GM23338 (cell line): ENCODE measurements around the gene HSPA12A. TPM values are rescaled to one million over a fixed set of nuclear protein-coding genes. Genes with fewer than 3 reads are reported as not detected.

ENCODE experiments used
- ATAC-seq: fragments of 200-7000 bp; cut with Tn5 transposase; 3 replicates; pipeline ENCODE4 v1.9.1; 2020
- DNase-seq: peaks from one replicate; pipeline ENCODE4 v3.0.0-alpha.2; 2015; ENCODE audit warnings: low spot score
- H2AFZ ChIP-seq: fragments of 200-600 bp; sonication (generic); 2 replicates; pipeline ENCODE4 v1.8.0; 2016; ENCODE audit warnings: antibody characterized with exemption, mild to moderate bottlenecking, moderate library complexity
- H3F3A ChIP-seq: fragments of 200-600 bp; sonication (generic); replicated peaks from 2 replicates; pipeline ENCODE4 v1.8.0; 2017; ENCODE audit warnings: antibody characterized with exemption, mixed run types, low read depth
- H3K27ac ChIP-seq: fragments of 200-600 bp; sonication (generic); 2 replicates; pipeline ENCODE4 v1.6.1; 2016; ENCODE audit warnings: low read depth
- H3K27me3 ChIP-seq: fragments of 200-600 bp; sonication (generic); 2 replicates; pipeline ENCODE4 v1.8.0; 2016; ENCODE audit warnings: mild to moderate bottlenecking, mixed run types, moderate library complexity; ENCODE audit not compliant: insufficient read depth
- H3K36me3 ChIP-seq: fragments of 200-600 bp; sonication (generic); 2 replicates; pipeline ENCODE4 v1.8.0; 2016; ENCODE audit warnings: mild to moderate bottlenecking; ENCODE audit not compliant: insufficient read depth
- H3K4me1 ChIP-seq: fragments of 200-600 bp; sonication (generic); 2 replicates; pipeline ENCODE4 v1.8.0; 2016; ENCODE audit warnings: mild to moderate bottlenecking, moderate library complexity; ENCODE audit not compliant: insufficient read depth
- H3K4me2 ChIP-seq: fragments of 200-600 bp; sonication (generic); 2 replicates; pipeline ENCODE4 v1.7.1; 2017; ENCODE audit warnings: mixed run types
- H3K4me3 ChIP-seq: fragments of 200-600 bp; sonication (generic); 2 replicates; pipeline ENCODE4 v1.6.1; 2016; ENCODE audit warnings: mixed run types
- H3K79me2 ChIP-seq: fragments of 200-600 bp; sonication (generic); replicated peaks from 2 replicates; pipeline ENCODE4 v1.8.0; 2017; ENCODE audit warnings: mild to moderate bottlenecking; ENCODE audit not compliant: insufficient read depth
- H3K9me2 ChIP-seq: fragments of 200-600 bp; sonication (generic); 2 replicates; pipeline ENCODE4 v1.8.0; 2017; ENCODE audit not compliant: insufficient read depth
- H4K20me1 ChIP-seq: fragments of 200-600 bp; sonication (generic); replicated peaks from 2 replicates; pipeline ENCODE4 v1.8.0; 2017; ENCODE audit warnings: mild to moderate bottlenecking; ENCODE audit not compliant: insufficient read depth
- H3K27ac Mint-ChIP-seq: 2 replicates; pipeline ENCODE4 v1.8.0; 2020; ENCODE audit warnings: inconsistent platforms, mild to moderate bottlenecking, moderate library complexity, mixed read lengths
- H3K27me3 Mint-ChIP-seq: 3 replicates; pipeline ENCODE4 v1.8.0; 2022; ENCODE audit warnings: low read depth, mild to moderate bottlenecking, moderate library complexity, mixed read lengths, inconsistent platforms; ENCODE audit not compliant: insufficient read depth, poor library complexity
- H3K36me3 Mint-ChIP-seq: 3 replicates; pipeline ENCODE4 v1.8.0; 2021; ENCODE audit warnings: low read depth, mild to moderate bottlenecking, inconsistent platforms, moderate library complexity, mixed read lengths
- H3K4me1 Mint-ChIP-seq: 3 replicates; pipeline ENCODE4 v1.8.0; 2020; ENCODE audit warnings: mild to moderate bottlenecking, inconsistent platforms, mixed read lengths
- H3K4me3 Mint-ChIP-seq: 3 replicates; pipeline ENCODE4 v1.8.0; 2021; ENCODE audit warnings: moderate library complexity, mild to moderate bottlenecking, inconsistent platforms, mixed read lengths
- H3K9me3 Mint-ChIP-seq: 3 replicates; pipeline ENCODE4 v1.8.0; 2020; ENCODE audit warnings: moderate library complexity, mild to moderate bottlenecking, inconsistent platforms, mixed read lengths
- ETS1 ChIP-seq: IDR thresholded peaks from 2 replicates; pipeline ENCODE4 v1.6.1; 2016; ENCODE audit warnings: antibody characterized with exemption
- EZH2 ChIP-seq: fragments of 200-600 bp; sonication (generic); IDR thresholded peaks from one replicate; pipeline ENCODE4 v1.8.0; 2017; ENCODE audit warnings: antibody characterized with exemption, mild to moderate bottlenecking, low read depth; ENCODE audit not compliant: unreplicated experiment
- EZH2phosphoT487 ChIP-seq: fragments of 200-600 bp; sonication (generic); IDR thresholded peaks from one replicate; pipeline ENCODE4 v1.8.1; 2018; ENCODE audit warnings: antibody characterized with exemption; ENCODE audit not compliant: unreplicated experiment
- JUNB ChIP-seq: IDR thresholded peaks from one replicate; pipeline ENCODE4 v1.6.1; 2016; ENCODE audit warnings: antibody characterized with exemption; ENCODE audit not compliant: unreplicated experiment
- REST ChIP-seq: IDR thresholded peaks from one replicate; pipeline ENCODE4 v1.6.1; 2018; ENCODE audit warnings: antibody characterized with exemption; ENCODE audit not compliant: unreplicated experiment
- STAT1 ChIP-seq: IDR thresholded peaks from one replicate; pipeline ENCODE4 v1.6.1; 2016; ENCODE audit warnings: antibody characterized with exemption; ENCODE audit not compliant: unreplicated experiment
- ZNF114 ChIP-seq: fragments of 250-450 bp; sonication (Bioruptor Pico); IDR thresholded peaks from 2 replicates; pipeline ENCODE4 v1.5.0; 2020; ENCODE audit warnings: mild to moderate bottlenecking, moderate library complexity
- ZNF331 ChIP-seq: fragments of 250-450 bp; sonication (Bioruptor Pico); IDR thresholded peaks from 2 replicates; pipeline ENCODE4 v1.5.0; 2020; ENCODE audit warnings: low read depth, mild to moderate bottlenecking, moderate library complexity
- polyA plus RNA-seq: library from polyadenylated mRNA; unstranded; fragments of >200 nt; fragmentation: Nextera tagmentation; extraction: Ambion mirVana; gene quantifications from 2 replicates; pipeline ENCODE4 v1.2.1, GENCODE V29; 2016
- total RNA-seq: library from RNA; depleted of rRNA; stranded (reverse); fragments of >200 nt; shearing (Covaris generic); gene quantifications from 2 replicates; pipeline ENCODE4 v1.2.3, GENCODE V29; 2014

Gene HSPA12A
- total and polyA plus RNA-seq, 2 experiments from 2014 or later, result 4.4 to 6.3 TPM

- no peak overlapping the region for H2AFZ ChIP-seq
- Mint-ChIP-seq H3K36me3 (no peaks in the 10 kb centered on the region), H3K27me3 (peaks cover 2% of the 10 kb centered on the region), H3K9me3 (no peaks in the 10 kb centered on the region), H3K27ac (no peak overlapping the region), H3K4me1 (no peaks in the 10 kb centered on the region; the same call in 2 of the 3 replicates), H3K4me3 (no peak overlapping the region)
- no peaks in the 10 kb centered on the region for H3K36me3 ChIP-seq
- H3K27ac ChIP-seq, result no peak overlapping the region
- no peaks in the 10 kb centered on the region for H3F3A ChIP-seq
- no peak for DNase-seq
- H3K27me3 ChIP-seq, result no peaks in the 10 kb centered on the region
- no peaks in the 10 kb centered on the region for H4K20me1 ChIP-seq
- H3K9me2 ChIP-seq, result peaks cover 6% of the 10 kb centered on the region; the same call in 1 of the 2 replicates
- no peaks in the 10 kb centered on the region for H3K4me1 ChIP-seq
- no peak for ATAC-seq
- H3K79me2 ChIP-seq, result no peaks in the 10 kb centered on the region
- no peak overlapping the region for H3K4me2 ChIP-seq
- no peak overlapping the region for H3K4me3 ChIP-seq
- no peak for TF ChIP-seq STAT1
- TF ChIP-seq EZH2, result no peak
- TF ChIP-seq EZH2phosphoT487, result no peak
- TF ChIP-seq JUNB, result no peak
- TF ChIP-seq ZNF331 (CRISPR knock-in tag), result no peak
- TF ChIP-seq REST, result no peak
Measured at GRCh38 chr10:116728526-116729096, 13.8 kb downstream of the HSPA12A start.

- Histone ChIP-seq H3K4me1 (no peaks in the 10 kb centered on the region), H3F3A (no peaks in the 10 kb centered on the region), H3K27ac (no peak overlapping the region), H3K27me3 (no peaks in the 10 kb centered on the region), H4K20me1 (no peaks in the 10 kb centered on the region), H3K9me2 (no peaks in the 10 kb centered on the region), H2AFZ (no peak overlapping the region), H3K79me2 (no peaks in the 10 kb centered on the region), H3K4me2 (no peak overlapping the region), H3K4me3 (no peak overlapping the region), H3K36me3 (no peaks in the 10 kb centered on the region)
- TF ChIP-seq ETS1 (no peak), REST (no peak), ZNF114 (CRISPR knock-in tag) (no peak), EZH2 (no peak)
- H3K4me3 Mint-ChIP-seq, result no peak overlapping the region
- no peak for DNase-seq
- H3K9me3 Mint-ChIP-seq, result no peaks in the 10 kb centered on the region
- H3K27me3 Mint-ChIP-seq, result peaks cover 2% of the 10 kb centered on the region
- no peak for ATAC-seq
- no peaks in the 10 kb centered on the region for H3K36me3 Mint-ChIP-seq
- H3K4me1 Mint-ChIP-seq, result peaks cover 14% of the 10 kb centered on the region
- H3K27ac Mint-ChIP-seq, result no peak overlapping the region
Measured at GRCh38 chr10:116723428-116724281, 18.7 kb downstream of the HSPA12A start.
